ENCODE results near the gene TMEM260.
"Not testable (repeated sequence)": the region's sequence is repeated elsewhere in the genome, so short reads cannot be mapped to it uniquely, and the experiment has no call there.

Gene TMEM260

GRCh38 chr14:56592746-56593544, 13.3 kb downstream of the TMEM260 start:
- DNase-seq (ENCODE audit: extremely low read depth, low read depth) = no peak
- no peak for TF ChIP-seq CTCF (IDR thresholded peaks at IDR 0.05; ENCODE audit: low read depth, low read length, missing control alignments)
- no peak overlapping the region for H3K4me3 ChIP-seq (replicated peaks; ENCODE audit: low read depth, low read length)

GRCh38 chr14:56594428-56594827, 14.8 kb downstream of the TMEM260 start:
- no peak for TF ChIP-seq CTCF (IDR thresholded peaks at IDR 0.05; ENCODE audit: low read depth, low read length, missing control alignments)

GRCh38 chr14:56598519-56598918, 18.9 kb downstream of the TMEM260 start:
- no peak overlapping the region for H3K4me3 ChIP-seq (replicated peaks; ENCODE audit: low read depth, low read length)
- no peak for DNase-seq (ENCODE audit: extremely low read depth, low read depth)
- no peak for TF ChIP-seq CTCF (IDR thresholded peaks at IDR 0.05; ENCODE audit: low read depth, low read length, missing control alignments)

More at GRCh38 chr14:56594428-56594827, 14.8 kb downstream of the TMEM260 start:
- DNase-seq (ENCODE audit: extremely low read depth, low read depth) = no peak
- no peak overlapping the region for H3K4me3 ChIP-seq (replicated peaks; ENCODE audit: low read depth, low read length)

- no peak for DNase-seq (ENCODE audit: extremely low read depth, low read depth)
- TF ChIP-seq CTCF (IDR thresholded peaks at IDR 0.05; ENCODE audit: low read depth, low read length, missing control alignments) = no peak
- no peak overlapping the region for H3K4me3 ChIP-seq (replicated peaks; ENCODE audit: low read depth, low read length)
These were observed 24.1 kb downstream of the TMEM260 start for GRCh38 chr14:56603648-56604047.

- no peak for TF ChIP-seq CTCF (IDR thresholded peaks at IDR 0.05; ENCODE audit: low read depth, low read length, missing control alignments)
- no peak overlapping the region for H3K4me3 ChIP-seq (replicated peaks; ENCODE audit: low read depth, low read length)
- DNase-seq (ENCODE audit: extremely low read depth, low read depth) = no peak
These were observed 29.1 kb downstream of the TMEM260 start for GRCh38 chr14:56608689-56609088.

- DNase-seq (ENCODE audit: extremely low read depth, low read depth); H3K4me3 ChIP-seq (replicated peaks; ENCODE audit: low read depth, low read length): not testable (repeated sequence)
These were observed 32.1 kb downstream of the TMEM260 start for GRCh38 chr14:56611663-56612062.

GRCh38 chr14:56617084-56617483, 37.5 kb downstream of the TMEM260 start:
- H3K4me3 ChIP-seq (replicated peaks; ENCODE audit: low read depth, low read length) = no peak overlapping the region
- DNase-seq (ENCODE audit: extremely low read depth, low read depth) = no peak
- no peak for TF ChIP-seq CTCF (IDR thresholded peaks at IDR 0.05; ENCODE audit: low read depth, low read length, missing control alignments)
